ENCODE data around the gene SPAG4. TPM values are rescaled to one million over a fixed set of nuclear protein-coding genes. Genes with fewer than 3 reads are reported as not detected.

The SPAG4 gene
- total RNA-seq (ENCODE audit: unreplicated experiment), result 5.0 TPM
- long read RNA-seq, result 0 reads

- peak within 1 kb of the TSS; percentile 97 for H3K4me3 Mint-ChIP-seq (ENCODE audit: unreplicated experiment)
- DNase-seq, result peak; percentile 100
- peaks cover 7% of the 10 kb centered on the region for H3K4me1 Mint-ChIP-seq (ENCODE audit: low read depth, unreplicated experiment)
- peaks cover 8% of the 10 kb centered on the region for H3K9me3 Mint-ChIP-seq (ENCODE audit: unreplicated experiment)
- H3K27ac Mint-ChIP-seq (ENCODE audit: unreplicated experiment), result peak within 1 kb of the TSS; percentile 90
- H3K27me3 Mint-ChIP-seq (ENCODE audit: unreplicated experiment), result peaks cover 11% of the 10 kb centered on the region
- no peaks in the 10 kb centered on the region for H3K36me3 Mint-ChIP-seq (ENCODE audit: unreplicated experiment)
- TF ChIP-seq CTCF (IDR thresholded peaks at IDR 0.05; ENCODE audit: partially characterized antibody, unreplicated experiment), result no peak
Measured at GRCh38 chr20:35615667-35616464, at the start of gene SPAG4. Gene SPAG4, plus strand, starts transcription at chr20:35615829. Its CDS starts 175 bp downstream, at chr20:35616004.

GRCh38 chr20:35568645-35569044, 47.0 kb upstream of the SPAG4 start:
- H3K4me3 Mint-ChIP-seq (ENCODE audit: unreplicated experiment), result no peak overlapping the region
- H3K36me3 Mint-ChIP-seq (ENCODE audit: unreplicated experiment), result peaks cover 10% of the 10 kb centered on the region
- H3K27ac Mint-ChIP-seq (ENCODE audit: unreplicated experiment), result no peak overlapping the region
- no peak for TF ChIP-seq CTCF (IDR thresholded peaks at IDR 0.05; ENCODE audit: partially characterized antibody, unreplicated experiment)
- H3K4me1 Mint-ChIP-seq (ENCODE audit: low read depth, unreplicated experiment), result no peaks in the 10 kb centered on the region
- H3K27me3 Mint-ChIP-seq (ENCODE audit: unreplicated experiment), result peaks cover 4% of the 10 kb centered on the region
- no peak for DNase-seq
- peaks cover 4% of the 10 kb centered on the region for H3K9me3 Mint-ChIP-seq (ENCODE audit: unreplicated experiment)

GRCh38 chr20:35571555-35571954, 44.1 kb upstream of the SPAG4 start:
- DNase-seq, result no peak
- H3K4me1 Mint-ChIP-seq (ENCODE audit: low read depth, unreplicated experiment), result no peaks in the 10 kb centered on the region
- no peak overlapping the region for H3K4me3 Mint-ChIP-seq (ENCODE audit: unreplicated experiment)
- no peak overlapping the region for H3K27ac Mint-ChIP-seq (ENCODE audit: unreplicated experiment)
- peaks cover 6% of the 10 kb centered on the region for H3K9me3 Mint-ChIP-seq (ENCODE audit: unreplicated experiment)
- TF ChIP-seq CTCF (IDR thresholded peaks at IDR 0.05; ENCODE audit: partially characterized antibody, unreplicated experiment), result no peak
- H3K27me3 Mint-ChIP-seq (ENCODE audit: unreplicated experiment), result peaks cover 3% of the 10 kb centered on the region
- H3K36me3 Mint-ChIP-seq (ENCODE audit: unreplicated experiment), result peaks cover 17% of the 10 kb centered on the region

- H3K27me3 Mint-ChIP-seq (ENCODE audit: unreplicated experiment), result peaks cover 3% of the 10 kb centered on the region
- H3K27ac Mint-ChIP-seq (ENCODE audit: unreplicated experiment), result no peak overlapping the region
- peaks cover 6% of the 10 kb centered on the region for H3K9me3 Mint-ChIP-seq (ENCODE audit: unreplicated experiment)
- H3K4me1 Mint-ChIP-seq (ENCODE audit: low read depth, unreplicated experiment), result no peaks in the 10 kb centered on the region
- H3K36me3 Mint-ChIP-seq (ENCODE audit: unreplicated experiment), result peaks cover 17% of the 10 kb centered on the region
- DNase-seq, result no peak
- H3K4me3 Mint-ChIP-seq (ENCODE audit: unreplicated experiment), result no peak overlapping the region
- TF ChIP-seq CTCF (IDR thresholded peaks at IDR 0.05; ENCODE audit: partially characterized antibody, unreplicated experiment), result no peak
Measured at GRCh38 chr20:35572838-35573237, 42.8 kb upstream of the SPAG4 start.

- DNase-seq, result no peak
- Mint-ChIP-seq H3K4me3 (ENCODE audit: unreplicated experiment) (no peak overlapping the region), H3K27ac (ENCODE audit: unreplicated experiment) (no peak overlapping the region), H3K27me3 (ENCODE audit: unreplicated experiment) (peaks cover 5% of the 10 kb centered on the region), H3K9me3 (ENCODE audit: unreplicated experiment) (peaks cover 6% of the 10 kb centered on the region), H3K4me1 (ENCODE audit: low read depth, unreplicated experiment) (no peaks in the 10 kb centered on the region), H3K36me3 (ENCODE audit: unreplicated experiment) (peaks cover 17% of the 10 kb centered on the region)
- no peak for TF ChIP-seq CTCF (IDR thresholded peaks at IDR 0.05; ENCODE audit: partially characterized antibody, unreplicated experiment)
Measured at GRCh38 chr20:35575958-35576357, 39.7 kb upstream of the SPAG4 start.

Data from glutamatergic neuron (in vitro differentiated cells).